A673 (cell line): ENCODE measurements around the gene CDK12.

Source experiments
- EZH2 ChIP-seq: fragments of 200-600 bp; sonication (generic); IDR thresholded peaks from 2 replicates; pipeline ENCODE4 v1.6.1; 2017; ENCODE audit warnings: borderline replicate concordance, low read depth, mild to moderate bottlenecking, mixed read lengths, antibody characterized with exemption, low read length; ENCODE audit not compliant: poor library complexity, severe bottlenecking
- TF ChIP-seq, protein P1 (sequence below): fragments of 300-800, 200-600 bp; sonication (generic); conservative IDR thresholded peaks from 2 replicates; pipeline ENCODE4 v1.5.1; 2017; ENCODE audit warnings: low read depth, mild to moderate bottlenecking, antibody characterized with exemption, low read length, moderate library complexity, mixed read lengths

DNA sequence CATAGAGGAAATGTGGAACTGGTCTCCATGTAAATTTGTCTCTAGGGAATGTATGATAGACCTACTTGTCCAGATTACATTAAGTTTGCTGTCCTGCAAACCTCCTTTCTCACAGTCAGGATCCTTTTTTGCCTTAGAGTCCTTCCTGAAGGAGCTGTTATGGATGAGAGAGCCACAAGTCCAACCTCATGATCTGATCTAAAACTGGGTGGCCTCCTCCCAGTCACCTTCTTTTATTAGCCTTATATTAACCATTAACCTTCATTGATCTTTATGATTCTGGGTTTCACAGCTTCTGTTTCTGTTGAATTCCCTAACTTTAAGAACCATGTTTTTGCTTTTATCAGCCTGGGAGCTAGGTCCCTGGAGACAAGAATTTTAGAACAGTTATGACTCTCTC is 82.4 kb downstream of the CDK12 start:
- TF ChIP-seq, protein P1, sequence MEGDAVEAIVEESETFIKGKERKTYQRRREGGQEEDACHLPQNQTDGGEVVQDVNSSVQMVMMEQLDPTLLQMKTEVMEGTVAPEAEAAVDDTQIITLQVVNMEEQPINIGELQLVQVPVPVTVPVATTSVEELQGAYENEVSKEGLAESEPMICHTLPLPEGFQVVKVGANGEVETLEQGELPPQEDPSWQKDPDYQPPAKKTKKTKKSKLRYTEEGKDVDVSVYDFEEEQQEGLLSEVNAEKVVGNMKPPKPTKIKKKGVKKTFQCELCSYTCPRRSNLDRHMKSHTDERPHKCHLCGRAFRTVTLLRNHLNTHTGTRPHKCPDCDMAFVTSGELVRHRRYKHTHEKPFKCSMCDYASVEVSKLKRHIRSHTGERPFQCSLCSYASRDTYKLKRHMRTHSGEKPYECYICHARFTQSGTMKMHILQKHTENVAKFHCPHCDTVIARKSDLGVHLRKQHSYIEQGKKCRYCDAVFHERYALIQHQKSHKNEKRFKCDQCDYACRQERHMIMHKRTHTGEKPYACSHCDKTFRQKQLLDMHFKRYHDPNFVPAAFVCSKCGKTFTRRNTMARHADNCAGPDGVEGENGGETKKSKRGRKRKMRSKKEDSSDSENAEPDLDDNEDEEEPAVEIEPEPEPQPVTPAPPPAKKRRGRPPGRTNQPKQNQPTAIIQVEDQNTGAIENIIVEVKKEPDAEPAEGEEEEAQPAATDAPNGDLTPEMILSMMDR: no peak
- TF ChIP-seq EZH2: no peak
